OCI-LY7 (cell line): ENCODE data around the gene OR4K15.

Experiments used
- EZH2phosphoT487 ChIP-seq: fragments of 200-600 bp; sonication (generic); IDR thresholded peaks from 2 replicates; pipeline ENCODE4 v1.6.1; 2018; ENCODE audit warnings: low read depth, borderline replicate concordance, mild to moderate bottlenecking, mixed run types, antibody characterized with exemption, low read length, moderate library complexity, mixed read lengths
- TF ChIP-seq, protein P1 (sequence below): fragments of 200-600 bp; sonication (generic); conservative IDR thresholded peaks from 2 replicates; pipeline ENCODE4 v1.5.1; 2014; ENCODE audit warnings: mild to moderate bottlenecking, antibody characterized with exemption, low read length, moderate library complexity, mixed read lengths

DNA sequence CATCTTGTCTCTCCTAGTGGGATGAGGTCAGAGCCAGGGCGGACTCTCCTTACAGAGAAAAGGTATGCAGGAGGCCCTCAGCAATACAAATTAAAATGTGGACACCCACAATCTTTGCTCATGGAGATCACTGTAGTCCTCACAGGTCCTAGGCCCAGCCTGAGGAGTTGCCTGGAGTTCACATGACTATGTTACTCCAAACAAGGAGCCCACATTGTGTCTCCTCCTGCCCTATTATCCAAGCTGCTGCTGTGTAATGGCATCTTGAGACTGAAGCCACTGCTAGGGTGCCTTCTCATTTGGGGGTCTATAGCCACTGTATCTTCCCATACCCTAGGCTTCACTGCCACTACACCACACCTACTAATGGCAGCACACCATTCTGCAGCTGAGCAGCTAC is 33.7 kb upstream of the OR4K15 start:
- TF ChIP-seq, protein P1, sequence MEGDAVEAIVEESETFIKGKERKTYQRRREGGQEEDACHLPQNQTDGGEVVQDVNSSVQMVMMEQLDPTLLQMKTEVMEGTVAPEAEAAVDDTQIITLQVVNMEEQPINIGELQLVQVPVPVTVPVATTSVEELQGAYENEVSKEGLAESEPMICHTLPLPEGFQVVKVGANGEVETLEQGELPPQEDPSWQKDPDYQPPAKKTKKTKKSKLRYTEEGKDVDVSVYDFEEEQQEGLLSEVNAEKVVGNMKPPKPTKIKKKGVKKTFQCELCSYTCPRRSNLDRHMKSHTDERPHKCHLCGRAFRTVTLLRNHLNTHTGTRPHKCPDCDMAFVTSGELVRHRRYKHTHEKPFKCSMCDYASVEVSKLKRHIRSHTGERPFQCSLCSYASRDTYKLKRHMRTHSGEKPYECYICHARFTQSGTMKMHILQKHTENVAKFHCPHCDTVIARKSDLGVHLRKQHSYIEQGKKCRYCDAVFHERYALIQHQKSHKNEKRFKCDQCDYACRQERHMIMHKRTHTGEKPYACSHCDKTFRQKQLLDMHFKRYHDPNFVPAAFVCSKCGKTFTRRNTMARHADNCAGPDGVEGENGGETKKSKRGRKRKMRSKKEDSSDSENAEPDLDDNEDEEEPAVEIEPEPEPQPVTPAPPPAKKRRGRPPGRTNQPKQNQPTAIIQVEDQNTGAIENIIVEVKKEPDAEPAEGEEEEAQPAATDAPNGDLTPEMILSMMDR = no peak
- TF ChIP-seq EZH2phosphoT487 = no peak
